Mesodermal cell (in vitro differentiated cells): ENCODE measurements around the gene TRPM2.

Experiments used
- H3K27ac ChIP-seq: 2 replicates; pipeline ENCODE4 v1.7.0; 2013; ENCODE audit warnings: mild to moderate bottlenecking, low read depth, low read length, moderate library complexity; ENCODE audit not compliant: severe bottlenecking
- H3K36me3 ChIP-seq: 2 replicates; pipeline ENCODE4 v1.7.1; 2013; ENCODE audit warnings: mild to moderate bottlenecking, low read length, moderate library complexity; ENCODE audit not compliant: control insufficient read depth, insufficient read depth
- H3K4me1 ChIP-seq: one replicate; pipeline ENCODE4 v1.7.1; 2013; ENCODE audit warnings: mild to moderate bottlenecking, low read length; ENCODE audit not compliant: insufficient read depth, control insufficient read depth, poor library complexity, severe bottlenecking
- H3K4me3 ChIP-seq: 2 replicates; pipeline ENCODE4 v1.7.0; 2013; ENCODE audit warnings: low read length, control low read depth, mild to moderate bottlenecking; ENCODE audit not compliant: insufficient read depth, poor library complexity, severe bottlenecking; ENCODE audit errors: extremely low read depth
- H3K9me3 ChIP-seq: 2 replicates; pipeline ENCODE4 v1.7.1; 2013; ENCODE audit warnings: mild to moderate bottlenecking, low read length, moderate library complexity; ENCODE audit not compliant: control insufficient read depth
- WGBS, 2 experiments: methylation state at CpG; one replicate each; pipeline ENCODE4 v1.1.5; 2013; ENCODE audit warnings: missing lambda C conversion rate in 2 of 2; ENCODE audit not compliant: insufficient coverage in 2 of 2; 5-methylcytosine and 5-hydroxymethylcytosine counted together

TRPM2 gene

GRCh38 chr21:44329971-44330681 is 23.3 kb upstream of the TRPM2 start:
- Histone ChIP-seq H3K9me3 (no peaks in the 10 kb centered on the region), H3K4me3 (no peak overlapping the region), H3K36me3 (peaks cover 1% of the 10 kb centered on the region), H3K4me1 (no peaks in the 10 kb centered on the region), H3K27ac (no peak overlapping the region)
- WGBS, 2 experiments, result 88 to 94% methylated on average over 38 to 42 of the region's 44 CpGs

GRCh38 chr21:44330698-44331097 is 22.7 kb upstream of the TRPM2 start:
- Histone ChIP-seq H3K27ac (no peak overlapping the region), H3K36me3 (peaks cover 7% of the 10 kb centered on the region), H3K9me3 (no peaks in the 10 kb centered on the region), H3K4me3 (no peak overlapping the region), H3K4me1 (no peaks in the 10 kb centered on the region)
- WGBS, 2 experiments, result 95% methylated on average over 14 to 17 of the region's 18 CpGs

GRCh38 chr21:44331209-44331608 is 22.2 kb upstream of the TRPM2 start:
- Histone ChIP-seq H3K4me3 (no peak overlapping the region), H3K9me3 (no peaks in the 10 kb centered on the region), H3K4me1 (no peaks in the 10 kb centered on the region), H3K36me3 (peaks cover 9% of the 10 kb centered on the region), H3K27ac (no peak overlapping the region)
- 91 to 96% methylated on average over 14 to 16 of the region's 16 CpGs for WGBS, 2 experiments

GRCh38 chr21:44331650-44332307 is 21.6 kb upstream of the TRPM2 start:
- H3K9me3 ChIP-seq, result no peaks in the 10 kb centered on the region
- H3K36me3 ChIP-seq, result peaks cover 12% of the 10 kb centered on the region
- H3K4me3 ChIP-seq, result no peak overlapping the region
- no peaks in the 10 kb centered on the region for H3K4me1 ChIP-seq
- WGBS, 2 experiments, result 86 to 92% methylated on average over 18 to 20 of the region's 20 CpGs
- H3K27ac ChIP-seq, result no peak overlapping the region

- H3K27ac ChIP-seq, result no peak overlapping the region
- no peaks in the 10 kb centered on the region for H3K9me3 ChIP-seq
- H3K4me3 ChIP-seq, result no peak overlapping the region
- 94% methylated on average over 12 to 15 of the region's 17 CpGs for WGBS, 2 experiments
- no peaks in the 10 kb centered on the region for H3K4me1 ChIP-seq
- H3K36me3 ChIP-seq, result peaks cover 12% of the 10 kb centered on the region
Observed at GRCh38 chr21:44332383-44332782, 21.0 kb upstream of the TRPM2 start.

GRCh38 chr21:44332965-44333364 is 20.5 kb upstream of the TRPM2 start:
- H3K9me3 ChIP-seq, result no peaks in the 10 kb centered on the region
- peaks cover 12% of the 10 kb centered on the region for H3K36me3 ChIP-seq
- no peak overlapping the region for H3K4me3 ChIP-seq
- no peak overlapping the region for H3K27ac ChIP-seq
- WGBS, 2 experiments, result 97 to 98% methylated on average over 22 of the region's 22 CpGs
- H3K4me1 ChIP-seq, result peaks cover 3% of the 10 kb centered on the region

- Histone ChIP-seq H3K27ac (no peak overlapping the region), H3K4me3 (no peak overlapping the region), H3K9me3 (no peaks in the 10 kb centered on the region), H3K4me1 (peaks cover 7% of the 10 kb centered on the region), H3K36me3 (peaks cover 12% of the 10 kb centered on the region)
- 94 to 95% methylated on average over 40 to 43 of the region's 45 CpGs for WGBS, 2 experiments
Observed at GRCh38 chr21:44333509-44334328, 19.7 kb upstream of the TRPM2 start.

- H3K27ac ChIP-seq, result no peak overlapping the region
- H3K4me3 ChIP-seq, result no peak overlapping the region
- WGBS, 2 experiments, result 91 to 92% methylated on average over 11 of the region's 26 CpGs
- H3K9me3 ChIP-seq, result no peaks in the 10 kb centered on the region
- peaks cover 7% of the 10 kb centered on the region for H3K4me1 ChIP-seq
- peaks cover 12% of the 10 kb centered on the region for H3K36me3 ChIP-seq
Observed at GRCh38 chr21:44334329-44335030, 18.9 kb upstream of the TRPM2 start.

- Histone ChIP-seq H3K36me3 (peaks cover 12% of the 10 kb centered on the region), H3K9me3 (no peaks in the 10 kb centered on the region), H3K4me1 (peaks cover 14% of the 10 kb centered on the region), H3K27ac (no peak overlapping the region), H3K4me3 (no peak overlapping the region)
- WGBS, 2 experiments, result 91% methylated on average over 21 of the region's 24 CpGs
Observed at GRCh38 chr21:44335266-44336059, 18.0 kb upstream of the TRPM2 start.

- Histone ChIP-seq H3K27ac (no peak overlapping the region), H3K4me3 (no peak overlapping the region), H3K4me1 (peaks cover 14% of the 10 kb centered on the region), H3K9me3 (no peaks in the 10 kb centered on the region), H3K36me3 (peaks cover 12% of the 10 kb centered on the region)
- 75 to 88% methylated on average over 1 of the region's 3 CpGs for whole genome bisulfite sequencing, 2 experiments
Observed at GRCh38 chr21:44337449-44337848, 16.0 kb upstream of the TRPM2 start.
